ENCODE data around the gene NABP1.

The NABP1 gene

DNA sequence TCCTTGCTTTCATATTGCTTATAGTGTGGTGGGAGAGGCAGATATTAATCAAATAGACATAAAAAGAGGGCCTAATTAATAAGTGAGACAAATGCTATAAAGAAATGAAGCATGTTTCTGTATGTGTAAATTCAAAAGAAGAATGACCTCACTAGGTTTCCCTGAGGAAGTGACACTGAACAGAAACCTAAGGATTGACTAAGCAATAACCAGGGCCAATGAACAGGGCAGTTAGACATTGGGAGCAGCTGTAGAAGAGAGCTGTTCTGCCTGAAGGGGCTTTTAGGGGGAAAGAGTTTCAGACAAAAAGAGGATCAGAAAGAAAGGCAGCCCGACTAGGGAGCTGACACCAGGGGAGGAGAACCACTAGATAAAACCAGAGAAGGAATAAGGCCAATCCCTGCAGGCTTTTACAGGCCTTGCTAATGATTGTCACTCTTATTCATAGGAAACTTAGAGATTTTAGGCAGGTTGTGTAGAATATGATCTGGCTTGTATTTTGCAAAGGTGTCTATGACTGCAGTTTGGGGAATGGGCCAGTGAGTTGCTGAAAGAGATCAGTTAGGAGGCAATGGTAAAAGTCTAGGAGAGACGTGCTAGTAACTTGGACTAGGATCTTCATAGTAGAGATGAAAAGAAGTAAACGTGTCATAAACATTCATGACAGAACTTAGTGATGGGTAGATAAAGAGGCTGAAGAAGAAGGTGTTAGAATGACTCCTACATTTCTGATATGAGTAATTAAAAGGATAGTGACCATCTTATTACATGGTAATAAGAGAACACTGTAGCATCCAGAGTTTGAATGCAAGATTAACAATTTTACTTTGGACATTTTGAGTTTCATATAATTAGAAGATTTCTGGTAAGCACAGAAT is 26.8 kb upstream of the NABP1 start:
- Histone ChIP-seq H3K4me3 (ENCODE audit: low read length in 2 of 2) (no peak overlapping the region), H3K9ac (ENCODE audit: low read length in 2 of 2) (no peak overlapping the region), H3K9me3 (ENCODE audit: control insufficient read depth in 2 of 2, low read length in 2 of 2) (no peaks in the 10 kb centered on the region), H3K36me3 (ENCODE audit: control insufficient read depth in 2 of 2, insufficient read depth in 2 of 2, low read length in 2 of 2) (no peaks in the 10 kb centered on the region), H3K27ac (ENCODE audit: low read length) (no peak overlapping the region), H3K4me1 (ENCODE audit: control insufficient read depth, insufficient read depth, low read length) (no peaks in the 10 kb centered on the region), H3K27me3 (ENCODE audit: control insufficient read depth in 1 of 2, insufficient read depth in 2 of 2, low read length in 2 of 2) (no peaks in the 10 kb centered on the region)

DNA sequence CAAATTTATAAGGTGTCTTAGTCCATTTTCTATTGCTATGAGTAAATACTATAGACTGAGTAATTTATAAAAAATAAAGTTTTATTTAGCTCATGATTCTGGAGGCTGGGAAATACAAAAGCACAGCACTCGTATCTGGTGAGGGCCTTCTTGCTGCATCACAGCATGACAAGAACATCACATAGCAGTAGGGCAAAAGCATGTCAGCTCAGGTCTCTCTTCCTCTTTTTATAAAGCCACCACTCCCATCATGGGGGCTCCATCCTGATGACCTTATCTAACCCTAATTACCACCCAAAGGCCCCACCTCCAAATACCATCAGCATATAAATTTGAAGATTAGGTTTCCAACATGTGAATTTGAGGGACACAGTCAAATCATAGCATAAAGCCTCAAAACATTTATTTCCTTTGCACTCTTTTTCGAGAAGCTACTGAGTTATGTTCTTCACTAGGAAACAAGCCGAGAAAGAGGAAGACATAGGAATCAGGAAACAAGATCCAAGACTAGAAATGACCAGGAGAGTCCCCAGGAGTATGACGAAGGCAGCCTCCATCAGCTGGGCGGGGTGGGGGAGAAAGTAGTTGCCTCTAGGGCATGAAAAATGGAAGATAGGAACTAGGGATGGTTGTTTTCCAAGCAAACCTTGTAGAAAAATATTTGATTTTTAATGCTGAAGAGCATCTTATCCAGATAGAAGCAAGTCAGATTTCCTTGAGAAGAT is 24.1 kb upstream of the NABP1 start:
- no peaks in the 10 kb centered on the region for H3K27me3 ChIP-seq (ENCODE audit: control insufficient read depth in 1 of 2, insufficient read depth in 2 of 2, low read length in 2 of 2)
- no peaks in the 10 kb centered on the region for H3K36me3 ChIP-seq (ENCODE audit: control insufficient read depth in 2 of 2, insufficient read depth in 2 of 2, low read length in 2 of 2)
- H3K9ac ChIP-seq (ENCODE audit: low read length in 2 of 2), result no peak overlapping the region
- no peak overlapping the region for H3K27ac ChIP-seq (ENCODE audit: low read length)
- no peaks in the 10 kb centered on the region for H3K9me3 ChIP-seq (ENCODE audit: control insufficient read depth in 2 of 2, low read length in 2 of 2)
- H3K4me1 ChIP-seq (ENCODE audit: control insufficient read depth, insufficient read depth, low read length), result no peaks in the 10 kb centered on the region
- no peak overlapping the region for H3K4me3 ChIP-seq (ENCODE audit: low read length in 2 of 2)

- no peaks in the 10 kb centered on the region for H3K9me3 ChIP-seq (ENCODE audit: control insufficient read depth in 2 of 2, low read length in 2 of 2)
- H3K4me1 ChIP-seq (ENCODE audit: control insufficient read depth, insufficient read depth, low read length), result no peaks in the 10 kb centered on the region
- no peaks in the 10 kb centered on the region for H3K27me3 ChIP-seq (ENCODE audit: control insufficient read depth in 1 of 2, insufficient read depth in 2 of 2, low read length in 2 of 2)
- H3K9ac ChIP-seq (ENCODE audit: low read length in 2 of 2), result no peak overlapping the region
- no peak overlapping the region for H3K27ac ChIP-seq (ENCODE audit: low read length)
- H3K36me3 ChIP-seq (ENCODE audit: control insufficient read depth in 2 of 2, insufficient read depth in 2 of 2, low read length in 2 of 2), result no peaks in the 10 kb centered on the region
- no peak overlapping the region for H3K4me3 ChIP-seq (ENCODE audit: low read length in 2 of 2)
Measured at GRCh38 chr2:191656391-191656790, 21.5 kb upstream of the NABP1 start.

DNA sequence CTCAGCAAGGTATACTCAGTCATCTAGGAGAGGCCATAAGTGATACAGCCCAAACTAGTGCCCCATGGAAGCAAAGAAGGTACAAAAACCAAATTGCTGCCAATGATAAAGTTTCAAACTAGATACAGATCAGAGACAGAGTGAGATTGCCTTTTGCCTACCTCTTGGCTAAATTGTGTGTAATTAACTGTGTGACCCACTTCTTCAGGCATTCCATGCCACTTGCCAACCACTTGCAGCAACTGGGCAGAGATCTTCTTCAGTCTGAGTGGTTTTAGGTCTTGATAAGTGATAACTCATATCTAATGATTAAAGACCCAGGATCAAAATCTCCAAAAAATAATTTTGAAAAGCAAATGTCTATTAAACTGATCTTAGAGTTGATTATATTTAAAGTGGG is 21.1 kb upstream of the NABP1 start:
- H3K36me3 ChIP-seq (ENCODE audit: control insufficient read depth in 2 of 2, insufficient read depth in 2 of 2, low read length in 2 of 2), result no peaks in the 10 kb centered on the region
- no peaks in the 10 kb centered on the region for H3K4me1 ChIP-seq (ENCODE audit: control insufficient read depth, insufficient read depth, low read length)
- no peaks in the 10 kb centered on the region for H3K9me3 ChIP-seq (ENCODE audit: control insufficient read depth in 2 of 2, low read length in 2 of 2)
- H3K4me3 ChIP-seq (ENCODE audit: low read length in 2 of 2), result no peak overlapping the region
- no peak overlapping the region for H3K9ac ChIP-seq (ENCODE audit: low read length in 2 of 2)
- no peak overlapping the region for H3K27ac ChIP-seq (ENCODE audit: low read length)
- H3K27me3 ChIP-seq (ENCODE audit: control insufficient read depth in 1 of 2, insufficient read depth in 2 of 2, low read length in 2 of 2), result no peaks in the 10 kb centered on the region

DNA sequence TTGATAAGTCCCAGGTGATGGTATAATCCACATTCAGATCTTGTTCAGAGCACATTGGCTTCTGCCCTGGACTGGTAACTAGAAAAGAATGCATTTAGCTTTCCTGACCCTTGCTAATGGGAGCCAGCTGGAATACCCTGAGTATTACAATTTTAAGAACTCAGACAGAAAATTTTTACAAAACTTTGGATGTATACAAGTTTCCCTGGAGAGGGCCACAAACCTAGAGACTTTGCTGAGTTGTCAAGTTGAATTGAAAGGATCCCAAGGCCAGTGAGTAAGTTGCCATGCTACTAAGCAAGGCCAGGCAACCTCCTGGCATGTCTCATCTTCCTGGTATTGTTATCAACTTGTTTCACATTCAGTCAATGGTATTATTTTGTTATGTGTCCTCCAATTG is 20.0 kb upstream of the NABP1 start:
- Histone ChIP-seq H3K36me3 (ENCODE audit: control insufficient read depth in 2 of 2, insufficient read depth in 2 of 2, low read length in 2 of 2) (no peaks in the 10 kb centered on the region), H3K9me3 (ENCODE audit: control insufficient read depth in 2 of 2, low read length in 2 of 2) (no peaks in the 10 kb centered on the region), H3K4me3 (ENCODE audit: low read length in 2 of 2) (no peak overlapping the region), H3K4me1 (ENCODE audit: control insufficient read depth, insufficient read depth, low read length) (no peaks in the 10 kb centered on the region), H3K27me3 (ENCODE audit: control insufficient read depth in 1 of 2, insufficient read depth in 2 of 2, low read length in 2 of 2) (no peaks in the 10 kb centered on the region), H3K27ac (ENCODE audit: low read length) (no peak overlapping the region), H3K9ac (ENCODE audit: low read length in 2 of 2) (no peak overlapping the region)

- no peak overlapping the region for H3K4me3 ChIP-seq (ENCODE audit: low read length in 2 of 2)
- no peak overlapping the region for H3K9ac ChIP-seq (ENCODE audit: low read length in 2 of 2)
- H3K9me3 ChIP-seq (ENCODE audit: control insufficient read depth in 2 of 2, low read length in 2 of 2), result no peaks in the 10 kb centered on the region
- H3K27me3 ChIP-seq (ENCODE audit: control insufficient read depth in 1 of 2, insufficient read depth in 2 of 2, low read length in 2 of 2), result no peaks in the 10 kb centered on the region
- no peak overlapping the region for H3K27ac ChIP-seq (ENCODE audit: low read length)
- H3K36me3 ChIP-seq (ENCODE audit: control insufficient read depth in 2 of 2, insufficient read depth in 2 of 2, low read length in 2 of 2), result no peaks in the 10 kb centered on the region
- H3K4me1 ChIP-seq (ENCODE audit: control insufficient read depth, insufficient read depth, low read length), result no peaks in the 10 kb centered on the region
Measured at GRCh38 chr2:191659198-191659597, 18.7 kb upstream of the NABP1 start.

GRCh38 chr2:191660575-191660974 is 17.4 kb upstream of the NABP1 start:
- Histone ChIP-seq H3K4me1 (ENCODE audit: control insufficient read depth, insufficient read depth, low read length) (no peaks in the 10 kb centered on the region), H3K27ac (ENCODE audit: low read length) (no peak overlapping the region), H3K4me3 (ENCODE audit: low read length in 2 of 2) (no peak overlapping the region), H3K27me3 (ENCODE audit: control insufficient read depth in 1 of 2, insufficient read depth in 2 of 2, low read length in 2 of 2) (no peaks in the 10 kb centered on the region), H3K9ac (ENCODE audit: low read length in 2 of 2) (no peak overlapping the region), H3K9me3 (ENCODE audit: control insufficient read depth in 2 of 2, low read length in 2 of 2) (no peaks in the 10 kb centered on the region), H3K36me3 (ENCODE audit: control insufficient read depth in 2 of 2, insufficient read depth in 2 of 2, low read length in 2 of 2) (no peaks in the 10 kb centered on the region)

GRCh38 chr2:191661097-191661924 is 16.6 kb upstream of the NABP1 start:
- Histone ChIP-seq H3K9me3 (ENCODE audit: control insufficient read depth in 2 of 2, low read length in 2 of 2) (no peaks in the 10 kb centered on the region), H3K4me1 (ENCODE audit: control insufficient read depth, insufficient read depth, low read length) (no peaks in the 10 kb centered on the region), H3K27ac (ENCODE audit: low read length) (no peak overlapping the region), H3K36me3 (ENCODE audit: control insufficient read depth in 2 of 2, insufficient read depth in 2 of 2, low read length in 2 of 2) (no peaks in the 10 kb centered on the region), H3K27me3 (ENCODE audit: control insufficient read depth in 1 of 2, insufficient read depth in 2 of 2, low read length in 2 of 2) (no peaks in the 10 kb centered on the region), H3K4me3 (ENCODE audit: low read length in 2 of 2) (no peak overlapping the region), H3K9ac (ENCODE audit: low read length in 2 of 2) (no peak overlapping the region)

- Histone ChIP-seq H3K27ac (ENCODE audit: low read length) (no peak overlapping the region), H3K27me3 (ENCODE audit: control insufficient read depth in 1 of 2, insufficient read depth in 2 of 2, low read length in 2 of 2) (peaks cover 0 to under 1% of the 10 kb centered on the region in 2 donors), H3K4me1 (ENCODE audit: control insufficient read depth, insufficient read depth, low read length) (no peaks in the 10 kb centered on the region)
Measured at GRCh38 chr2:191664823-191665677, 12.9 kb upstream of the NABP1 start.

GRCh38 chr2:191666226-191666625 is 11.7 kb upstream of the NABP1 start:
- no peak overlapping the region for H3K4me3 ChIP-seq (ENCODE audit: low read length in 2 of 2)
- H3K27ac ChIP-seq (ENCODE audit: low read length), result no peak overlapping the region
- H3K36me3 ChIP-seq (ENCODE audit: control insufficient read depth in 2 of 2, insufficient read depth in 2 of 2, low read length in 2 of 2), result no peaks in the 10 kb centered on the region
- H3K27me3 ChIP-seq (ENCODE audit: control insufficient read depth in 1 of 2, insufficient read depth in 2 of 2, low read length in 2 of 2), result peaks cover 0 to 3% of the 10 kb centered on the region in 2 donors
- no peaks in the 10 kb centered on the region for H3K9me3 ChIP-seq (ENCODE audit: control insufficient read depth in 2 of 2, low read length in 2 of 2)
- H3K4me1 ChIP-seq (ENCODE audit: control insufficient read depth, insufficient read depth, low read length), result no peaks in the 10 kb centered on the region
- no peak overlapping the region for H3K9ac ChIP-seq (ENCODE audit: low read length in 2 of 2)

More at GRCh38 chr2:191664823-191665677, 12.9 kb upstream of the NABP1 start:
- no peaks in the 10 kb centered on the region for H3K36me3 ChIP-seq (ENCODE audit: control insufficient read depth in 2 of 2, insufficient read depth in 2 of 2, low read length in 2 of 2)
- H3K4me3 ChIP-seq (ENCODE audit: low read length in 2 of 2), result no peak overlapping the region
- H3K9ac ChIP-seq (ENCODE audit: low read length in 2 of 2), result no peak overlapping the region
- no peaks in the 10 kb centered on the region for H3K9me3 ChIP-seq (ENCODE audit: control insufficient read depth in 2 of 2, low read length in 2 of 2)
